Measurements from ENCODE around the gene MBIP.

Gene MBIP

DNA sequence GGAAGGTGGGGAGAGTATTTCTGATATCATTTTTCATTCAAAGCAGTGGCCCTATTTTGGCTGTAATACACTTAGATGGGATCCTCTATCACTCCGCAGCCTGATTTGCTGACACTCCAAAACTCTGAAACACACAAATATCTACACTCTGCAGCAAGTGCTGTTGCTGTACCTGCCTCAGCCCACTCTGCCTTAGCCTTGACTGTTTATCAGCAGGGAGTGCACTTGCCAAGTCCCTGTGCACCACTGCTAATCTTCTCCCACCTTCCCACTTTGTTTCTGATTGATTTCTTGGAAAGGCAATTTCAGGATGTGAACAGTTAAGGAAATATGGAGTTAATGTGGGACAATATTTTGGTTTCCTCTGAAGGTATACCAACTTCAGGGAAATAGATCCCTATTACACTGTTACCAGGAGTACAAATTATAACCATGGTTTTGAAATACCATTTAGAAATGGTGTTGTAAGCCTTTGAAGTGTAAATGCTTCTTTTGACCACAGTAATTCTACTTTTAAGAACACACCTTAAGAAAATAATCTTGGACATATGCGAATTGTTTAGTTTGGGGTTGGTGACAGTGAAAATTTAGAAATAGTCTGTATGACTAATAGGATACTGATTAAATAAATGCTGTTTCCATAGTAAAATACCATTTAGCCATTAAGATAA lies 59.3 kb downstream of the MBIP start:
- no peak for DNase-seq

DNA sequence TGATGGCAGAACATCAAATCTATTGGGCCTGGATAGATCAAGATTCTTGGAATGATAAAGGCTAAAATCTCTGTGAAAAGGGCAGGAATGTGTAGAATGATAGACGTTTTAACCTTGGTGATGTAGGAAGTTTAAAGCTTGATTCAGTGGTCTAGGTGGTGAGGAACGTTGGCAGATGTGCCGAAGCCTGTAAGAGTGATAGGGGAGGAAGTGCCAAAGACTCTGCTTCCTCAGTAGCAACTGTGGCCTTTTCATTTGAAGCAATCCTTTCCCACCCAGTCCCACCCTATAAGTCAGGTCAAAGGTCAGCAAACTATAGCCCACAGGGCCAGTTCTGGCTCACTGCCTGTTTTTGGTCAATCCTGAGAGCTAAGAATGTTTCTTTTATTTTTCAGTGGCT lies 62.2 kb downstream of the MBIP start:
- DNase-seq: no peak

DNA sequence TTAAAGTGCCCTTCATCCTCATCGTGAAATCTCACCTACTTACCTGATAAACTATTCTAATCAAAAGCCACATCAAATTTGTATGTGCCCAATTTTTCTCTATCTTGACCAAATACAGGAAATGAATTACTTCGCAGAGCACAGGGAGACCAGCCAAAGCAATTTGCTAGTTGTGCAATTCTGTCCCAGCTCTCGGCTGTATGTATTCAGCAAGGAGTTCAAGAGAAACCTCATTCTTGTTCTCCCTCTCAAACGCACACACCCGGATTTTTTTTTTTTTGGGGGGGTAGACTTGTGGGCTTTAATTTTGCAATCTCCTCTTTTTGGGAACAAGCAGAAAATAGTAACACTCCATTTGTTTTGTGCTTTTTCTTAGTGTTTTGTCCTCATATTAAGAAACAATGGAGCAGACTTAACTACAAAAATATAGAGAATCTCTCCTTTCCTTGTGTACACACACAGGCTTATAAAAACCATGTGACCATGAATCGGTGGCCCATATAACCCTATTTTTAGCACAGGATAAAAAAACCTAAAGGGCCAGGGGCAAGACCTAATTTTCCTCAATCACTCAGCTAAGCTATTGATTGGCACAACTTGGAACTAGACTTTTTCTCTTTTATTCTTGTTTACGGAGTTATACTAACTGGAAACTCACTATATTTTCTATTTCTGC lies 64.2 kb downstream of the MBIP start:
- no peak for DNase-seq

- no peak for DNase-seq
Observed at GRCh38 chr14:36254020-36254624, 66.3 kb downstream of the MBIP start.

Measured in activated CD4-positive, CD25-positive, alpha-beta regulatory T cell (primary cell).